GM12878 (cell line): ENCODE measurements around the gene WFS1.

ENCODE experiments used
- CTCF ChIP-seq, 3 experiments: IDR thresholded peaks in 2 of 3; conservative IDR thresholded peaks in 1 of 3; 2 replicates each; pipeline ENCODE4 v1.5.1; 2011; ENCODE audit warnings: low read depth in 3 of 3, low read length in 3 of 3, mild to moderate bottlenecking in 3 of 3, control low read depth in 2 of 3, moderate library complexity in 2 of 3, inconsistent platforms in 1 of 3, mixed read lengths in 1 of 3; ENCODE audit not compliant: control insufficient read depth in 2 of 3, insufficient read depth in 1 of 3; ENCODE audit errors: extremely low read depth in 1 of 3
- POLR2A ChIP-seq: IDR thresholded peaks from 2 replicates; pipeline ENCODE4 v1.6.1; 2011; ENCODE audit warnings: low read depth, mild to moderate bottlenecking, low read length
- REST ChIP-seq: IDR thresholded peaks from 2 replicates; pipeline ENCODE4 v1.6.1; 2012; ENCODE audit warnings: mild to moderate bottlenecking, low read depth, low read length

- TF ChIP-seq CTCF (IDR thresholded peaks at IDR 0.05 in 2 of 3, conservative IDR thresholded peaks at IDR 0.05 in 1 of 3; ENCODE audit: control insufficient read depth in 2 of 3, extremely low read depth in 1 of 3, insufficient read depth in 1 of 3, low read depth in 3 of 3, low read length in 3 of 3) (no peak), REST (no peak), POLR2A (no peak)
These were observed 4.1 kb upstream of the WFS1 start for GRCh38 chr4:6265546-6265945.
